GM21528 (cell line): ENCODE results near the gene ZNF521.

Source experiments
- ATAC-seq: cut with Tn5 transposase; IDR thresholded peaks from one replicate; pipeline ENCODE4 v1.9.1; 2021; ENCODE audit warnings: mild to moderate bottlenecking, moderate library complexity; ENCODE audit not compliant: unreplicated experiment, low FRiP score

The ZNF521 gene

DNA sequence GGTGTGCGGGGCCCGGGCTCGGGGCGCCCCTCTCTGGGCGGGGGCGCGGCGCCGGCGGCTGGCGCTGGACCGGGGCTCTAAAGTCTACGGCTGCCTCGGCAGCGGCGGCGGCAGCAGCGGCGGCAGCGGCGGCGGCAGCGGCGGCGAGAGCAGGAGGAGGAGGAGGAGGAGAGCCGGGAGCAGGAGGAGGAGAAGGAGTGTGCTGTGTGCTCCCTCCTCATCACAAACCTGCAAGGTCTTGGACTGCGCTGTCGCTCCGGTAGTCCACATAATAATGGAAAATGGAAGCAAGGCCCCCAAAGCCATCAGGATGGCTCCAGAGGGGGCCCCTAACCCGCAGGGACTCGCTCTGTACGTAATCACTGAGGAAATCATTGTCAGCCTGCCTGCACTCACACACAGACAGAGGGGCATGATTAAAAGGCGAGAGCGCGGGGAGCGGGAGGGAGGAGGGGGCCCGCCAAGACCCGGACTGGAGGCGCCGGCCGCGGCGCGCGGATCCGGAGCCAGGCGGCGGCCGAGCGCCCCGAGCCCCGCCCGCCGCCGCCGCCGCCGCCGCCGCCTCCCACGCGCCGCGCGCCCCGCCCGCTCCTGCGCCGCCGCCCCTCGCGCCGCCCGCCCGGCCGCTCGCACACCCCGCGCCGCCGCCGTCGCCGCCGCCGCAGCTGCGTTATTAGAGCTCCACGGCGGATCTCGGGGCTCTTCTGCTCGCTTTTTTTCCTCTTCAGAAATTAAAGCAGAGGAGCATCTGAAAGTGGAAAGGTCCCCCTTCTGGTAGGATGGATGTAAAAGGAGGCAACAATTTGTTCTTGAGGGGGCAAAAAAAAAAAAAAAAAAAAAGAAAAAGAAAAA is at the start of gene ZNF521:
Gene ZNF521 (minus strand): TSS at position 390 of the 852 bp plus-strand sequence. CDS start 1,220 bp downstream, outside the sequence.
- ATAC-seq = peak; percentile 72

DNA sequence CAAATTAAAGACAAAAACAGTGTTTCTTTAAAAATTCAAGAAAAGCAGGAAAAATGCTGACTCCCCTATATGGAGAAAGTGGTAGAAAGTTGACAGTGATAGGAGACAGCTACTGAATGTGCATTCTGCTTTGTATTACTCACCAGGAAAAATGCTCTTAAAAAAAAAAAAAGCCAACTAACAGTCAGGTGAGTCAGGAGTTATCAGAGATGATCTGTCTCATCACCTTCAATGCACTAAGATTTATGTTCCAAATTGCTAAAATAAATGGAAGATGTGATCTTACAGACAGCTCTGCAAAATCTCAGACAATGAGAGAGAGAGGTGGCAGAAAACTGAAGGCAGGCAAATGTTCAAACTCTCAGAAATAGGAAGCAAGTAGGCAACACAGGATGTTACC is 47.6 kb upstream of the ZNF521 start:
- no peak for ATAC-seq

GRCh38 chr18:25392192-25392591 is 40.2 kb upstream of the ZNF521 start:
- ATAC-seq = no peak

- ATAC-seq = no peak
Observed at GRCh38 chr18:25373432-25374179, 21.6 kb upstream of the ZNF521 start.

- ATAC-seq = no peak
Observed at GRCh38 chr18:25370391-25370790, 18.4 kb upstream of the ZNF521 start.

GRCh38 chr18:25365242-25365641 is 13.3 kb upstream of the ZNF521 start:
- ATAC-seq = no peak

GRCh38 chr18:25364732-25365131 is 12.8 kb upstream of the ZNF521 start:
- ATAC-seq = no peak

- ATAC-seq = no peak
Observed at GRCh38 chr18:25360301-25360899, 8.4 kb upstream of the ZNF521 start.

DNA sequence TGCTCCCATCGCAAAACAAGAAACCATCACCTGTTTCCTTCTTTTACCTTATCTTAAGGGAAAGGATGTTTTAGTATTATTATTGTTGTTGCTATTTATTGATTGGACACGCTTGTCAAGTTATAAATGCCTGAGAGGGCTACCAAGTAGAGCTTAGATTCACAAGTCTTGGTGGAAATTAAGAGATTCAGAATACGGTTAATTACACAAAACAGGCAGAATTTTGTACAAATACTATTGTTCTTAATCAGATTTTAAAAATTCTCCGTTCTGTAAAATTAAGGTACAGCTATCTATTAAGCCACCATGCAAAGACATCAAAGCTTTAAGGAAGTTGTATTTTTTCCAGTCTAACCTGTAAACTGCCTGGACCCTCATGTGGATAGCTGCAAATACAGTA is 1.1 kb upstream of the ZNF521 start:
- ATAC-seq = no peak

DNA sequence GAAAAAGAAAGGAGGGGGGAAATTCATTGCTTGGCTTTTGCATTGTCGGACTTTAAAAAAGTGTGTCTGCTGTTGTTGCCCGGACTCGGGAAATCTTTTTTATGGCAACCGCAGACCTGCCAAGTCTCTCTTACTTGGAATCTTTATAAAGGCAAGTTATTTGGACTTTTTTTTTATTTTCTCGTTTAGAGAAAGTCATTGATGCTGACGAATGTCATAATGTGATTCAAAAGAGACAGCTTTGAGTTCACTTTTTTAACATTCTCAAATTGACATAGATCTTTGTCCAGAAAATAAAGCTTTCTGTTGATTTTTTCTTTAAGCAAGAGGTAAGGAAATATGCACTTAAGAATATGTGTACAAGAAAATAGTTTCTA is 651 bp upstream of the ZNF521 start:
- ATAC-seq = no peak

- ATAC-seq = no peak
Observed at GRCh38 chr18:25351280-25351775, 638 bp downstream of the ZNF521 start.

DNA sequence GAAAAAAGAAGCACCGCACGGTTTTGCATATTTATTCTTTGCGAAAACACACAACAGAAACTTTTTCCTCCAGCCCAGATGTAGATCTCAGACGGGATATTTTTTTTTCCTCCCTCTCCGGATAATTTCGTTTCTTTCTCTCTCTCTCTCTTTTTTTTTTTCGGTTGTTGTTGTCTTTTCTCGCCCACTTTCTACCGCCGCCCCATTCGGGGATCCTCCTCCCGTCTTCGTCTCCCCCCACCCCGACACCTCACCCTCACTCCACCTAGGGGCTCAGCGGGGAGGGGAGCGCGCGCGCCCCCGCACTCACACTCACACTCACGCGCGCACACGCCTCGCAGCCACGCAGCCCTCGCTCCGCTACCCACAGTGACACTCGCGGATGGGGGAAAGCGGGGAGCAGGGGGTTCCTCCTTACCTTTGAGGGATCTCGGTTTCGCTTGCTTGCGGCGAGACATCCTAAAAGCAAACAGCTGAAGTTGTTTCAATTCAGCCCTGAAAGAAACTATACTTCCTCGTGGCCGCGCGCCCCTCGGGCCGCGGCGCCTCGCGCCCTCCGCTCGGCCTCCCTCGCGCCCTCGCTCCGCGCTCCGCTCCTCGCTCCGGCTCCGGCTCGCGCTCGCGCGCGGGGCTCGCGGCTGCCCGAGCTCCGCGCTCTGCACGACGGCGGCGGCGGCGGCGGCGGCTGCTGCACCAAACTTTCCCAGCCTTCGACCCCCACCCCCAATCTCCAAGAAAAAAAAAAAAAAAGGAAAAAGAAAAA is 1.3 kb downstream of the ZNF521 start:
- ATAC-seq = no peak

DNA sequence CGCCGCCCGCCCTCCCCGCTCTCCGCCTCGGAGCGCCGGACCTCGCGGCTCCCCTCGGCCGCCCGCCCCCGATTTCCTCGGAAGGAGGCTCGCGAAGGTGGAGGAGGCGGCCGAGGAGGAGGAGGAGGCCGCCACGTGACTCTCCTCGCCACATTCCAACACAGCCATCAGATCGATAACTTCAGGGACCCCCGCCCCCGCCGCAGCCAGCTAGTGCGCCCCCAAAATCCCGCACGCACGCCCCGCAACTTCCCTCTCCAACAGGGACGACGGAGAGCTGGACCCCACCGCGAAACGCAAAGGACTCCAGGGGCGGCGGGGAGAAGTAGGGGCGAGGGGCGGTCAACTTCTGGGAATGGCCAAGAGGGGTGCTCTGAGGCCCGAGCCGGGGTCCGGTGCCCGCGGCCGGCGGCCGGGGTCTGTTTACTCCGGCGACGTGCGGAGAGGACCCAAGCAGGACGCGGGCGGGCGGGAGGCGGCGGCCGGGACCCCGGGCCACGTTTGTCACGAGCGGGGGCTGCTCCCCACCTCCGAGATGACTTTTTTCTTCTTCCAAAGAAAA is 2.0 kb downstream of the ZNF521 start:
- ATAC-seq = no peak

GRCh38 chr18:25349131-25349925 is 2.6 kb downstream of the ZNF521 start:
- ATAC-seq = no peak

GRCh38 chr18:25348386-25349130 is 3.4 kb downstream of the ZNF521 start:
- ATAC-seq = no peak

- ATAC-seq = no peak
Observed at GRCh38 chr18:25346561-25346960, 5.4 kb downstream of the ZNF521 start.

DNA sequence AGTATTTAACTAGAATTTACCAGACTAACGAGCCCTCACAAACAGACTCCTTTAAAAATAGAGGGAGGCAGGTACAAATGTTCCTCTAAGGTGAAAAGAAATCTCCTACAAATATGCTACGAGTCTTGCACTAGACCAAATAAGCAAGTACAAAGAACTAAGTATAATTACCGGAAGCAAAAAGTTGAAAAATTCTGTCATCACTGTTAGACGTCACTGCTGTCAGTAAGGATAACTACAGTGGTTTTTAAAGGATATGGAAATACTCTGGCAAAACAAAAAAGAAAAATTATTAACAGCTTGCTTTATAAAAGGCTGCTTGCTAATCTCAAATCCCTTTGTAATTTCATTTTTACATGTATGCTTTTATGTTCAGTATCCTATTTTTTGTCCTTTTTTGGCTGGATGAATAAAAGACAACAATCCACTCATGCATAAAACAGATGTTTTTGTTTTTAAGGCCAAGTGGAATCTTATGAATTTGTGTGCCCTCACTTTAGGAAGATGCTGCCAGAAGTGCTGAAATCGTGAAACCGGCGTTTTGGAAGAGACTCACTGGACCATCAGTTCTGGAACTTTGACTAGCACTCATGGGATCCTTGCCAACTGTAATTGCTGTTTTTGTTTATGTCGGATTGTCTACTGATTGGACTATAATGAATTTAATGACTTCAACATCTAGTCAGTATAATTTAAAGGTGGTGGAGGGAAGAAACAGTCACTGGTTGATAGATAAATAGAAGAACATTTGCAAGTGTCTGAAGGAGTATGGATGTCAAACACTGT is 6.7 kb downstream of the ZNF521 start:
- ATAC-seq = no peak

DNA sequence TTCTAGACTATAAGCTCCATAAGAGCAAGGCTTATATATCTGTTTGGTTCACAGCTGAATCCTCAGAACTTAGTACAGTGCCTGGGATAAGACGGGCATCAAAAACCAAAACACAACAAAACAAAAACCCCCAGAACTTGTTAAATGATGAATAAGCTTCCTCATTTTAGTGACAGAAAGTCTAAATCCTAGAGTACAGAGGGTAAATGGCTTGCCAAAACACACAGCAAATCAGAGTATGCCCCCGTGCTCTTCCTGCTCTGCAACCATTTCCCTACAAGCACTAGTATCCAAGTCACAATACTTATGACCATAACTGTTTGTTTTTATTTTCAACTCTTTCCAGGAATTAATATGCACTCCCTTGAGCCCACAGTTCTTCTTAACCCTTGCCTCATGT is 10.1 kb downstream of the ZNF521 start:
- no peak for ATAC-seq
